H1 (cell line): ENCODE measurements around the gene PPP1R12B. TPM values are rescaled to one million over a fixed set of nuclear protein-coding genes. Genes with fewer than 3 reads are reported as not detected.

Experiments used
- CTCF ChIA-PET: fragments of 300-600 bp; sonication (Branson Sonifier 250); formaldehyde crosslinking; loops from one replicate; lab custom pipeline; 2021; ENCODE audit not compliant: partially characterized antibody; lab: Charles Lee
- POLR2A ChIA-PET: fragments of 300-600 bp; sonication (Branson Sonifier 250); formaldehyde crosslinking; loops from one replicate; lab custom pipeline; 2021; ENCODE audit warnings: inconsistent platforms; ENCODE audit not compliant: partially characterized antibody; lab: Charles Lee
- DNase-seq, 2 experiments: peaks; one replicate each; pipeline versions ENCODE4 v3.0.0 to v3.0.0-alpha.2; 2010 to 2022; ENCODE audit warnings: low spot score in 2 of 2, low read depth in 1 of 2, mixed read lengths in 1 of 2
- FAIRE-seq: peaks from 2 replicates; lab custom pipeline; 2011; peaks lifted over from hg19 to GRCh38; lab: Jason Lieb, UNC
- H2AFZ ChIP-seq: 2 replicates; pipeline ENCODE4 v1.8.1; 2012; ENCODE audit warnings: low read length, inconsistent platforms
- H2AK5ac ChIP-seq: 2 replicates; pipeline ENCODE4 v1.6.1; 2013; ENCODE audit warnings: low read depth, low read length
- H2BK120ac ChIP-seq: replicated peaks from 2 replicates; pipeline ENCODE3; 2013; ENCODE audit warnings: low read depth, low read length, inconsistent platforms
- H2BK12ac ChIP-seq: 2 replicates; pipeline ENCODE4 v1.6.1; 2013; ENCODE audit warnings: low read depth, low read length
- H2BK15ac ChIP-seq: 2 replicates; pipeline ENCODE4 v1.6.1; 2013; ENCODE audit warnings: low read length
- H2BK20ac ChIP-seq: 2 replicates; pipeline ENCODE4 v1.6.1; 2013; ENCODE audit warnings: low read length
- H2BK5ac ChIP-seq: 2 replicates; pipeline ENCODE4 v1.6.1; 2013; ENCODE audit warnings: low read depth, low read length
- H3K14ac ChIP-seq: 2 replicates; pipeline ENCODE4 v1.6.1; 2013; ENCODE audit warnings: inconsistent platforms; ENCODE audit not compliant: insufficient read length
- H3K18ac ChIP-seq: 2 replicates; pipeline ENCODE4 v1.6.1; 2013; ENCODE audit warnings: low read length; ENCODE audit errors: extremely low read depth
- H3K23ac ChIP-seq: 2 replicates; pipeline ENCODE4 v1.6.1; 2013; ENCODE audit warnings: inconsistent platforms; ENCODE audit not compliant: insufficient read length
- H3K23me2 ChIP-seq: 2 replicates; pipeline ENCODE4 v1.6.1; 2013; ENCODE audit warnings: low read depth, low read length
- H3K27ac ChIP-seq: 2 replicates; pipeline ENCODE4 v1.6.1; 2011; ENCODE audit warnings: low read depth, low read length, inconsistent platforms
- H3K27me3 ChIP-seq, 4 experiments: replicated peaks in 1 of 4; 1 replicate in 1 of 4; 2 replicates in 3 of 4; pipeline versions ENCODE4 v1.6.1 to v1.8.1; 2011 to 2013; ENCODE audit warnings: low read length in 3 of 4, mild to moderate bottlenecking in 3 of 4, inconsistent platforms in 2 of 4, mixed read lengths in 2 of 4, moderate library complexity in 1 of 4; ENCODE audit not compliant: control insufficient read depth in 3 of 4, insufficient read depth in 3 of 4; ENCODE audit errors: extremely low read depth in 1 of 4
- H3K36me3 ChIP-seq, 4 experiments: 2 replicates each; pipeline versions ENCODE4 v1.6.1 to v1.8.1; 2011 to 2013; ENCODE audit warnings: mild to moderate bottlenecking in 4 of 4, low read length in 3 of 4, moderate library complexity in 2 of 4, control low read depth in 1 of 4, inconsistent platforms in 1 of 4; ENCODE audit not compliant: insufficient read depth in 4 of 4, control insufficient read depth in 2 of 4
- H3K4ac ChIP-seq: replicated peaks from 2 replicates; pipeline ENCODE3; 2013; ENCODE audit warnings: low read length, low read depth, mixed read lengths, inconsistent platforms; ENCODE audit not compliant: insufficient read length
- H3K4me1 ChIP-seq, 4 experiments: replicated peaks in 1 of 4; 1 replicate in 1 of 4; 2 replicates in 3 of 4; pipeline versions ENCODE4 v1.6.1 to v1.8.1; 2011 to 2013; ENCODE audit warnings: low read length in 3 of 4, inconsistent platforms in 2 of 4, mixed read lengths in 1 of 4; ENCODE audit not compliant: insufficient read depth in 4 of 4, control insufficient read depth in 3 of 4
- H3K4me2 ChIP-seq, 2 experiments: 2 replicates each; pipeline versions ENCODE4 v1.6.1 to v1.8.1; 2011 to 2013; ENCODE audit warnings: low read depth in 2 of 2, low read length in 2 of 2, control low read depth in 1 of 2, inconsistent platforms in 1 of 2, mild to moderate bottlenecking in 1 of 2; ENCODE audit not compliant: insufficient read depth in 1 of 2
- H3K4me3 ChIP-seq, 4 experiments: fragments of 200-600, 300-600 bp in 1 of 4; sonication (generic), shearing (Covaris generic), sonication (Bioruptor Twin) in 1 of 4; 2 replicates each; pipeline versions ENCODE4 v1.5.1 to v1.8.1; 2011 to 2016; ENCODE audit warnings: low read length in 4 of 4, low read depth in 3 of 4, control low read depth in 2 of 4, inconsistent platforms in 2 of 4, mild to moderate bottlenecking in 2 of 4, mixed read lengths in 1 of 4, moderate library complexity in 1 of 4; ENCODE audit not compliant: insufficient read depth in 2 of 4; ENCODE audit errors: extremely low read depth in 1 of 4
- H3K56ac ChIP-seq: replicated peaks from 2 replicates; pipeline ENCODE3; 2013; ENCODE audit warnings: low read depth, mild to moderate bottlenecking, mixed read lengths, low read length, inconsistent platforms; ENCODE audit not compliant: insufficient read length
- H3K79me1 ChIP-seq: 2 replicates; pipeline ENCODE4 v1.6.1; 2013; ENCODE audit warnings: low read depth, low read length, control low read depth
- H3K79me2 ChIP-seq, 2 experiments: 2 replicates each; pipeline versions ENCODE4 v1.6.1 to v1.8.1; 2012 to 2013; ENCODE audit warnings: low read length in 2 of 2, mild to moderate bottlenecking in 2 of 2, inconsistent platforms in 1 of 2; ENCODE audit not compliant: insufficient read depth in 2 of 2, control insufficient read depth in 1 of 2
- H3K9ac ChIP-seq, 4 experiments: replicated peaks in 1 of 4; 1 replicate in 1 of 4; 2 replicates in 3 of 4; pipeline versions ENCODE4 v1.6.1 to v1.8.1; 2011 to 2013; ENCODE audit warnings: low read depth in 3 of 4, low read length in 3 of 4, control low read depth in 2 of 4, mild to moderate bottlenecking in 2 of 4, moderate library complexity in 2 of 4, inconsistent platforms in 1 of 4; ENCODE audit errors: extremely low read depth in 1 of 4
- H3K9me3 ChIP-seq, 2 experiments: 2 replicates each; pipeline versions ENCODE4 v1.6.1 to v1.8.1; 2012 to 2013; ENCODE audit warnings: mild to moderate bottlenecking in 2 of 2, moderate library complexity in 2 of 2, control low read depth in 1 of 2, inconsistent platforms in 1 of 2, low read depth in 1 of 2, low read length in 1 of 2, mixed read lengths in 1 of 2; ENCODE audit not compliant: insufficient read depth in 2 of 2
- H4K20me1 ChIP-seq, 2 experiments: replicated peaks in 1 of 2; 2 replicates each; pipeline versions ENCODE3 to v1.8.1; 2011 to 2013; ENCODE audit warnings: inconsistent platforms in 2 of 2, low read length in 2 of 2, mild to moderate bottlenecking in 1 of 2; ENCODE audit not compliant: insufficient read depth in 2 of 2, control insufficient read depth in 1 of 2
- H4K5ac ChIP-seq: 2 replicates; pipeline ENCODE4 v1.6.1; 2013; ENCODE audit warnings: low read length, low read depth, mixed read lengths, inconsistent platforms; ENCODE audit not compliant: insufficient read length
- H4K8ac ChIP-seq: 2 replicates; pipeline ENCODE4 v1.8.0; 2013; ENCODE audit warnings: mild to moderate bottlenecking, moderate library complexity, low read length, inconsistent platforms; ENCODE audit not compliant: insufficient read depth; ENCODE audit errors: extremely low read depth
- H4K91ac ChIP-seq: replicated peaks from 2 replicates; pipeline ENCODE3; 2013; ENCODE audit warnings: low read length, mixed read lengths, inconsistent platforms; ENCODE audit not compliant: insufficient read length
- ATF2 ChIP-seq: IDR thresholded peaks from 2 replicates; pipeline ENCODE4 v1.6.1; 2012; ENCODE audit warnings: low read length, inconsistent platforms
- KDM1A ChIP-seq: fragments of 200-600, 300-600 bp; sonication (generic); IDR thresholded peaks from 2 replicates; pipeline ENCODE4 v1.7.1; 2016; ENCODE audit warnings: mild to moderate bottlenecking, low read length, borderline replicate concordance
- PHF8 ChIP-seq: fragments of 200-600 bp; sonication (generic); conservative IDR thresholded peaks from 2 replicates; pipeline ENCODE4 v1.7.1; 2012; ENCODE audit warnings: low read depth, mild to moderate bottlenecking, inconsistent platforms, low read length, moderate library complexity
- SP2 ChIP-seq: IDR thresholded peaks from 2 replicates; pipeline ENCODE4 v1.6.1; 2012; ENCODE audit warnings: mild to moderate bottlenecking, low read length, inconsistent platforms
- WGBS, 2 experiments: shearing (Covaris generic) in 1 of 2; methylation state at CpG; one replicate each; pipeline versions ENCODE4 v1.1.6 to v1.1.7; 2013 to 2015; ENCODE audit warnings: low lambda C conversion rate in 2 of 2, mixed read lengths in 2 of 2, inconsistent platforms in 1 of 2, low coverage in 1 of 2, missing lambda C conversion rate in 1 of 2; ENCODE audit not compliant: insufficient replicate concordance in 2 of 2, insufficient coverage in 1 of 2, insufficient read length in 1 of 2; ENCODE audit errors: extremely low coverage in 1 of 2, missing lambda C conversion rate in 1 of 2; 5-methylcytosine and 5-hydroxymethylcytosine counted together
- polyA plus RNA-seq, 7 experiments: library from polyadenylated mRNA; depleted of rRNA in 3 of 7; stranded (reverse) in 5 of 7; unstranded in 2 of 7; fragments of >200 nt in 5 of 7; fragments of 200-250 nt in 2 of 7; gene quantifications; 1 replicate in 5 of 7; 2 replicates in 1 of 7; 4 replicates in 1 of 7; pipeline versions ENCODE4 v1.2.1 to v1.2.3, GENCODE V29; 2011 to 2013; ENCODE audit warnings: missing spikeins in 2 of 7, mixed read lengths in 2 of 7
- total RNA-seq: library from RNA; stranded (reverse); fragmentation: NEBNext Ultra II Directional; extraction: Animal tissue kit (Norgen Biotek cat#: 25700); gene quantifications from 2 replicates; pipeline ENCODE4 v1.2.1, GENCODE V29; 2021

PPP1R12B gene
- total and polyA plus RNA-seq, 2 of the 8 experiments (the other 6 are each of a cell fraction or from before 2014, with no cell fraction given): 7.9 to 18.7 TPM

GRCh38 chr1:202553560-202554038 is 205.1 kb downstream of the PPP1R12B start:
- Histone ChIP-seq H2BK12ac (no peak overlapping the region), H2BK5ac (no peak overlapping the region), H2BK20ac (no peak overlapping the region), H2BK120ac (no peak overlapping the region), H3K14ac (no peak overlapping the region), H4K20me1 (no peaks in the 10 kb centered on the region), H4K5ac (no peak overlapping the region), H3K27ac (no peak overlapping the region), H3K56ac (no peak overlapping the region), H4K8ac (no peak overlapping the region), H2AK5ac (no peak overlapping the region), H3K23me2 (no peaks in the 10 kb centered on the region), H2BK15ac (no peak overlapping the region), H4K91ac (no peak overlapping the region), H3K4ac (no peak overlapping the region), H3K9ac (no peak overlapping the region), H3K79me2 (no peaks in the 10 kb centered on the region), H3K4me3 (no peak overlapping the region), H3K79me1 (no peaks in the 10 kb centered on the region), H3K27me3 (no peaks in the 10 kb centered on the region), H3K4me1 (peaks cover 0 to 3% (median 0%) of the 10 kb centered on the region in 4 experiments; a peak in 1 of 7 replicates), H3K18ac (no peak overlapping the region), H3K23ac (no peak overlapping the region), H3K36me3 (no peaks in the 10 kb centered on the region), H3K9me3 (no peaks in the 10 kb centered on the region), H3K4me2 (no peak overlapping the region), H2AFZ (no peak overlapping the region)
- CTCF ChIA-PET: interaction anchor here (0.7 to 4.1 kb wide), 4 partner anchors 9 to 50 kb away, joined by 3 to 22 read pairs (median 6); no protein-coding TSS in a partner anchor
- TF ChIP-seq SP2 (no peak), KDM1A (no peak), ATF2 (no peak), PHF8 (no peak)
- WGBS, 2 experiments: 94% methylated on average over 3 of the region's 3 CpGs; no CpG with 5 or more reads in 1 of the 2 experiments
- POLR2A ChIA-PET: no interaction called here
- no peak for DNase-seq
- no peak for FAIRE-seq
